HCT116 (cell line): ENCODE measurements around the gene POP4. TPM values are rescaled to one million over a fixed set of nuclear protein-coding genes. Genes with fewer than 3 reads are reported as not detected.

Source experiments
- ATAC-seq: fragments of 200-7000 bp; cut with Tn5 transposase; 2 replicates; pipeline ENCODE4 v1.9.1; 2020; ENCODE audit warnings: mild to moderate bottlenecking, moderate library complexity
- BruUV-seq: library from RNA; stranded (reverse); fragments of 400-500 nt; replicated peaks from 2 replicates; lab custom pipeline; 2021; lab: Mats Ljungman, UMichigan
- CTCF ChIA-PET: fragments of 300-600 bp; sonication (Branson Sonifier 250); formaldehyde crosslinking; loops from one replicate; lab custom pipeline; 2021; ENCODE audit warnings: antibody characterized with exemption; lab: Charles Lee
- POLR2A ChIA-PET: fragments of 300-600, 350-600 bp; sonication (Branson Sonifier 250); formaldehyde crosslinking; loops from one replicate; lab custom pipeline; 2021; ENCODE audit warnings: antibody characterized with exemption; lab: Charles Lee
- RAD21 ChIA-PET, 2 experiments: fragments of 300-600 bp; sonication (Branson Sonifier 250); formaldehyde crosslinking; loops; one replicate each; lab custom pipeline; 2023; ENCODE audit warnings: low total read pairs in 2 of 2; ENCODE audit not compliant: uncharacterized antibody in 2 of 2, unreplicated experiment in 2 of 2, low non-redundant PET in 1 of 2; lab: Charles Lee
- DNase-seq: peaks from one replicate; pipeline ENCODE4 v3.0.0-alpha.2; 2010; ENCODE audit warnings: low read depth, low spot score
- H2AFZ ChIP-seq: fragments of 200-600 bp; shearing (Covaris generic), sonication (generic); 2 replicates; pipeline ENCODE4 v1.6.1; 2017; ENCODE audit warnings: low read depth, mixed run types, mixed read lengths, antibody characterized with exemption, low read length; ENCODE audit not compliant: poor library complexity, severe bottlenecking
- H3K27ac ChIP-seq: 2 replicates; pipeline ENCODE4 v1.5.1; 2012; ENCODE audit warnings: low read depth, low read length
- H3K27me3 ChIP-seq: fragments of 200-600 bp; sonication (generic); 2 replicates; pipeline ENCODE4 v1.6.1; 2016; ENCODE audit warnings: mixed run types, low read length, mixed read lengths; ENCODE audit not compliant: insufficient read depth
- H3K36me3 ChIP-seq, 2 experiments: fragments of 200-500 bp in 1 of 2; fragments of 200-600 bp in 1 of 2; sonication (Bioruptor generic) in 1 of 2; sonication (generic) in 1 of 2; 2 replicates each; pipeline versions ENCODE4 v1.5.1 to v1.6.1; 2014 to 2016; ENCODE audit warnings: low read length in 2 of 2, inconsistent platforms in 1 of 2, mixed read lengths in 1 of 2, mixed run types in 1 of 2; ENCODE audit not compliant: insufficient read depth in 2 of 2, control insufficient read depth in 1 of 2
- H3K4me1 ChIP-seq, 2 experiments: fragments of 200-600 bp in 1 of 2; sonication (generic) in 1 of 2; 2 replicates each; pipeline versions ENCODE4 v1.5.1 to v1.6.1; 2012 to 2017; ENCODE audit warnings: low read length in 2 of 2, inconsistent platforms in 1 of 2, mild to moderate bottlenecking in 1 of 2, mixed read lengths in 1 of 2, mixed run types in 1 of 2, moderate library complexity in 1 of 2; ENCODE audit not compliant: insufficient read depth in 2 of 2, control insufficient read depth in 1 of 2
- H3K4me2 ChIP-seq: fragments of 200-600 bp; sonication (generic); 2 replicates; pipeline ENCODE4 v1.6.1; 2017; ENCODE audit warnings: mixed run types, low read length, mixed read lengths
- H3K4me3 ChIP-seq, 2 experiments: fragments of 200-600 bp in 1 of 2; sonication (generic) in 1 of 2; replicated peaks in 1 of 2; 2 replicates each; pipeline ENCODE4 v1.5.1; 2011 to 2016; ENCODE audit warnings: low read length in 2 of 2, control low read depth in 1 of 2, low read depth in 1 of 2, mild to moderate bottlenecking in 1 of 2, mixed read lengths in 1 of 2, mixed run types in 1 of 2
- H3K79me2 ChIP-seq: fragments of 200-600 bp; sonication (generic); 2 replicates; pipeline ENCODE4 v1.6.1; 2017; ENCODE audit warnings: mild to moderate bottlenecking, mixed run types, low read length, moderate library complexity, mixed read lengths; ENCODE audit not compliant: insufficient read depth
- H3K9ac ChIP-seq: fragments of 200-600 bp; sonication (generic); 2 replicates; pipeline ENCODE4 v1.6.1; 2016; ENCODE audit warnings: low read length, mixed read lengths
- H3K9me2 ChIP-seq: fragments of 200-600 bp; sonication (generic), shearing (Covaris generic); 2 replicates; pipeline ENCODE4 v1.6.1; 2017; ENCODE audit warnings: mixed run types, mild to moderate bottlenecking, moderate library complexity; ENCODE audit not compliant: insufficient read depth
- H3K9me3 ChIP-seq, 2 experiments: fragments of 200-500 bp in 1 of 2; fragments of 200-600 bp in 1 of 2; sonication (Bioruptor generic) in 1 of 2; sonication (generic) in 1 of 2; 2 replicates each; pipeline ENCODE4 v1.6.1; 2014 to 2017; ENCODE audit warnings: low read length in 2 of 2, mixed read lengths in 2 of 2, inconsistent platforms in 1 of 2, low read depth in 1 of 2, mild to moderate bottlenecking in 1 of 2, mixed run types in 1 of 2, moderate library complexity in 1 of 2; ENCODE audit not compliant: control insufficient read depth in 1 of 2, insufficient read depth in 1 of 2
- H4K20me1 ChIP-seq: fragments of 200-600 bp; sonication (generic), shearing (Covaris generic); 2 replicates; pipeline ENCODE4 v1.6.1; 2017; ENCODE audit warnings: mixed run types, mild to moderate bottlenecking, moderate library complexity; ENCODE audit not compliant: insufficient read depth
- CBX3 ChIP-seq: IDR thresholded peaks from 2 replicates; pipeline ENCODE4 v1.6.1; 2012; ENCODE audit warnings: low read depth
- EGR1 ChIP-seq: IDR thresholded peaks from 2 replicates; pipeline ENCODE4 v1.6.1; 2012; ENCODE audit warnings: low read depth
- EZH2 ChIP-seq: fragments of 200-600 bp; sonication (generic); IDR thresholded peaks from 2 replicates; pipeline ENCODE4 v1.6.1; 2017; ENCODE audit warnings: antibody characterized with exemption, mixed run types
- EZH2phosphoT487 ChIP-seq: fragments of 200-600 bp; IDR thresholded peaks from 2 replicates; pipeline ENCODE4 v1.6.1; 2018; ENCODE audit warnings: antibody characterized with exemption, borderline replicate concordance
- JUND ChIP-seq: IDR thresholded peaks from 2 replicates; pipeline ENCODE4 v1.6.1; 2012
- MAX ChIP-seq: IDR thresholded peaks from 2 replicates; pipeline ENCODE4 v1.6.1; 2012
- SRF ChIP-seq: IDR thresholded peaks from 2 replicates; pipeline ENCODE4 v1.6.1; 2012; ENCODE audit warnings: low read depth
- YY1 ChIP-seq: IDR thresholded peaks from 2 replicates; pipeline ENCODE4 v1.6.1; 2011; ENCODE audit warnings: low read length, low read depth, moderate library complexity, mild to moderate bottlenecking; ENCODE audit not compliant: insufficient replicate concordance; ENCODE audit errors: extremely low read depth
- ZBTB33 ChIP-seq: IDR thresholded peaks from 2 replicates; pipeline ENCODE4 v1.6.1; 2011; ENCODE audit warnings: mild to moderate bottlenecking, low read length, moderate library complexity; ENCODE audit not compliant: insufficient replicate concordance; ENCODE audit errors: extremely low read depth
- ZFX ChIP-seq: fragments of 450-650 bp; IDR thresholded peaks from 2 replicates; pipeline ENCODE4 v1.6.1; 2017
- ZNF274 ChIP-seq: fragments of 200-500 bp; sonication (Bioruptor generic); IDR thresholded peaks from 2 replicates; pipeline ENCODE4 v1.6.1; 2014; ENCODE audit warnings: mild to moderate bottlenecking, low read depth, low read length, inconsistent platforms
- intact Hi-C: fragments of 100-400 bp; cut with micrococcal nuclease; formaldehyde crosslinking; loops from 2 replicates; pipeline ENCODE4 v1.10.0; 2022
- total RNA-seq: library from RNA; stranded (reverse); gene quantifications from one replicate; pipeline ENCODE4 v1.2.1, GENCODE V29; 2021; ENCODE audit not compliant: unreplicated experiment

Gene POP4
- total RNA-seq, 1 experiment from 2014 or later, result 61.2 TPM

DNA sequence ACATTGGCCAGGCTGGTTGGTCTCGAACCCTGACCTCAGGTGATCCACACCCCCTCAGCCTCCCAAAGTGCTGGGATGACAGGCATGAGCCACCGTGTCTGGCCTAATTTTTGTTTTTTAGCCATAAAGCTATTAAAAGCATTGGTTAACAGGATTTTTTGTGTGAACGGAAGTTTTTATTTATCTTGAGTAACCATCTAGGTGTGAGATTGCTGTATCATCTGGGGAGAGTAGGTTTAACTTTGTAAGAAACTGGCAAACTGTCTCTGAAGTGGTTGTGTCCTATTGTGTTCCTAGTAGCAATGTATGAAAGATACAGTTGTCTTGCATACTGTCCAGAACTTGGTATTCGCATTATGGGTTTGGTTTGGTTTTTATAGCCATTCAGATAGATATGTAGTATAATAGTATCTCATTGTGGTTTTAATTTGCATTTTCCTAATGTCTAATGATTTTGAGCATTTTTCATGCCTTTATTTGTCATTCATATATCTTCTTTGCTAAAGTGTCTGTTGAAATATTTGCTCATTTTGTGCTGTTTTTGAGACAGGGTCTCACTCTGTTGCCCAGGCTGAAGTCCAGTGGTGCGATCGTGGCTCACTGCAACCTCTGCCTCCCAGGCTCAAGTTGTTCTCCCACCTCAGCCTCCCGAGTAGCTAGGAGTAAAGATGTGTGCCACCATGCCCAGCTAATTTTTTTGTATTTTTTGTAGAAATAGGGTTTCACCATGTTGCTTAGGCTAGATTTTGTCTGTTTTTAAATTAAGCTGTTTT, 45.7 kb downstream of the POP4 start:
- H4K20me1 ChIP-seq, result no peaks in the 10 kb centered on the region
- no TSS peak for BruUV-seq
- no peaks in the 10 kb centered on the region for H3K4me1 ChIP-seq
- H3K27ac ChIP-seq, result no peak overlapping the region
- intact Hi-C loops, result no loop called here
- no peaks in the 10 kb centered on the region for H3K9me2 ChIP-seq
- TF ChIP-seq EZH2 (no peak), JUND (no peak), CBX3 (no peak), ZBTB33 (no peak), EZH2phosphoT487 (no peak), ZFX (no peak), EGR1 (no peak), YY1 (no peak), SRF (no peak), ZNF274 (no peak), MAX (no peak)
- no peak for ATAC-seq
- H3K9ac ChIP-seq, result no peak overlapping the region
- H2AFZ ChIP-seq, result no peak overlapping the region
- H3K4me3 ChIP-seq, result no peak overlapping the region
- no peak for DNase-seq
- RAD21 ChIA-PET, result no interaction called here
- no peaks in the 10 kb centered on the region for H3K9me3 ChIP-seq
- no peaks in the 10 kb centered on the region for H3K27me3 ChIP-seq
- POLR2A ChIA-PET, result no interaction called here
- no peak overlapping the region for H3K4me2 ChIP-seq
- CTCF ChIA-PET, result no interaction called here
- no peaks in the 10 kb centered on the region for H3K79me2 ChIP-seq
- no peaks in the 10 kb centered on the region for H3K36me3 ChIP-seq
